ENCODE measurements around the gene IGFBPL1.
A peak's percentile ranks its signal among the peaks of the same experiment; 100 is the strongest.

DNA sequence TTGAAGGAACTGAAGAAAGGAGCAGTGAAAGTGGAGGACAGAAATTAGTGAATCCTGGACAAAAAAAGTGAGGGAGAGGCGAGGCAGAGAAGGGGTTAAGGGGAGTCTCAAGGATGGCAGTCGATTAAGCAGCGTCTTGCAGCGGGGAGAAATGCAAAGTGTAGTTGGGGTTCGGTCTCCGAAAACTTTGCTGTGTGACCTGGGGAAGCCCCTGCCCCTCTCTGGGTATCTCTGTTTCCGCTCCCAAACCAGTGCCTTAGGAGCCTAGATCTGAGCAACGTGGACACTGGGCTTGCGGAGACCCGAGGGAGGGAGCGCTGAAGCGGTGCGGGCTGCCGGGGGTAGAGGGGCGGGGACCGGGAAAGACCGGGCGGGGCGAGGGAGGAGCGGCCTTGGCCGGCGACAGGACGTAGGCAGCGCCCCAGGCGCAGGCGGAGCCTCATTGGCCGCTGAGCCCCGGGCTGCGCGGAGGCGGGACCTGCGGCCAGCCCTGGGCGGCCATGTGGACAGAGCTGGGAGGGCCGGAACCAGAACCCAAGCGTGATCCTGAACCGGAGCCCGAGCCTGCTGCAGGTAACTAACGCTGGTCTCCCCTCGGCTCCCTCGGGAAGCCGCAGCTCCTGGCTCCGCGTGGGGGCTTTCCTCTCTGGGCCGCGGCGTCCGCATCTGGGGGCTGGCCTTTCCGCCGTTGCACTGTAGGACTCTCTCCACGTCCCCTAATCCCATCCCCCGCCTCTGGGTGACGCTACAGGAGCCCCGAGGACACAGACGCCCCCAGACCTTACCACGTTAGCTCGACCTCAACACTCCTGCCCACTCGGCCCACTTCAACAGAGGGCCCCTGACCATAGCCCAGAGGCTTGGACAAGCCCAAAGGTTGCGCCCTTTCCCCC is 31.8 kb downstream of the IGFBPL1 start, which contains the start of gene ALDH1B1:
- TF ChIP-seq, protein P1, sequence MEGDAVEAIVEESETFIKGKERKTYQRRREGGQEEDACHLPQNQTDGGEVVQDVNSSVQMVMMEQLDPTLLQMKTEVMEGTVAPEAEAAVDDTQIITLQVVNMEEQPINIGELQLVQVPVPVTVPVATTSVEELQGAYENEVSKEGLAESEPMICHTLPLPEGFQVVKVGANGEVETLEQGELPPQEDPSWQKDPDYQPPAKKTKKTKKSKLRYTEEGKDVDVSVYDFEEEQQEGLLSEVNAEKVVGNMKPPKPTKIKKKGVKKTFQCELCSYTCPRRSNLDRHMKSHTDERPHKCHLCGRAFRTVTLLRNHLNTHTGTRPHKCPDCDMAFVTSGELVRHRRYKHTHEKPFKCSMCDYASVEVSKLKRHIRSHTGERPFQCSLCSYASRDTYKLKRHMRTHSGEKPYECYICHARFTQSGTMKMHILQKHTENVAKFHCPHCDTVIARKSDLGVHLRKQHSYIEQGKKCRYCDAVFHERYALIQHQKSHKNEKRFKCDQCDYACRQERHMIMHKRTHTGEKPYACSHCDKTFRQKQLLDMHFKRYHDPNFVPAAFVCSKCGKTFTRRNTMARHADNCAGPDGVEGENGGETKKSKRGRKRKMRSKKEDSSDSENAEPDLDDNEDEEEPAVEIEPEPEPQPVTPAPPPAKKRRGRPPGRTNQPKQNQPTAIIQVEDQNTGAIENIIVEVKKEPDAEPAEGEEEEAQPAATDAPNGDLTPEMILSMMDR (conservative IDR thresholded peaks at IDR 0.05 in 1 of 2, IDR thresholded peaks at IDR 0.05 in 1 of 2; ENCODE audit: extremely low read depth in 1 of 2, insufficient read depth in 1 of 2, low read depth in 1 of 2, low read length in 2 of 2), result peak in 1 of 2 donors; percentile 17
- TF ChIP-seq EZH2 (IDR thresholded peaks at IDR 0.05; ENCODE audit: borderline replicate concordance, low read length), result no peak

Data from mammary epithelial cell (primary cell).